Measurements from ENCODE around the gene FAM186B.
A peak's percentile ranks its signal among the peaks of the same experiment; 100 is the strongest.

The FAM186B gene

GRCh38 chr12:49609059-49609874 is 3.8 kb upstream of the FAM186B start:
- no peak for DNase-seq

- no peak for DNase-seq
Measured at GRCh38 chr12:49604856-49605255, 583 bp downstream of the FAM186B start.

DNA sequence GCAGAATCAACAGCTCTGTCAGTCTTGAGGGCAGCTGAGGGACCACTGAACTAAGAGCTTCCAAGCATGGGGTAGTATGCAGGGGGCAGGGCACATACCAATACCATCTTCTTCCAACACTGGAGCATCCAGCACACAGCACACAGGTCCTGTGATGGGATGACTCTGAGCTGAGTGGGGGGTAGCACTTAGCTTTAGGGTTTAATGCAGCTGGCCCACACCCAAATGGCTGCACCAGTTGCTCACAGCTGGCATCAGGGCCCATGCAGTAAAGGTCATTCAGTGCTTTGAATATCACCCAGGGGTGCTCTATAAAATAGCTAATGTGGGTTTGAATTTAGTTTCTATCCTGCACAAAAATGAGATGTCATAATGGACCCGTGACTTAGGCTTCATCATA is 1.7 kb downstream of the FAM186B start:
- DNase-seq: no peak

- DNase-seq: no peak
Measured at GRCh38 chr12:49599961-49600360, 5.5 kb downstream of the FAM186B start.

- DNase-seq: no peak
Measured at GRCh38 chr12:49598527-49598926, 6.9 kb downstream of the FAM186B start.

DNA sequence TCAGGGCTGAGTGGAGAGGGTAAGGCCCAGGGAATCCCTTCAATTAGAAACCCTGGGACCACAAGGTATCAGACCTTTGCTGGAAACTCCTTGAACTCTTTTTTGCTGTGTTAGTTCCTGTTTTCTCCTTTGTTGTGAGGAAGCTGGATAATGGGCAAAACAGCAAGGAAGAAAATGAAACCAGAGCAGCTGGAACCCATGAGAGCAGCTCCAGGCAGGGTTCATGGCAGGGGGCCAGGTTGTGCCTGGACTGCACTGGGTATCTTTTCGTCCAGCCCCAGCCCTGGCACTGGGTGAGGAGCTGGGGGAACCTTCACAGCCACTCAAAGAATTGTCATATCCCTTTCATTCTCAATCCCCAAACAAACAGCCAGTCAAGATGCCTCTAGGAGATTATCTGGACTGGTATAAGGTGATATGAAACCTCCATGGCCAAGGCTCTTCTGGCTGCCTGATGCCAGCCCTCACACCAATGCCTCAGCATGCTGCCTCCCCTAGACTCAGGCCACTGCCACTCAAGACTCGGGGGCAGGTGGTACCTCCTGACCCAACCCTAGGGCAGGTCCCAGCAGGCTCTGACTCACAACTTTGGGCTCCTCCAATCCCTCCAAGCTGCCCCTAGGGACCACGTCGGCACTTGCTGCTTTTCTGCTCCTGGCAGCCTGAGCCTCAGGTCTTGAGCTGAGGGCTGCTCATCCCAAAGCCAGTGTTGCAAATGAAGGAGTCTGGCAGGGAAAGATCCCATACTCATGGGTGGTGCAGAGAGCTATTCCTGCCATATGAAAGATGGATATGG is 16.5 kb downstream of the FAM186B start:
- DNase-seq: no peak

GRCh38 chr12:49588281-49588680 is 17.2 kb downstream of the FAM186B start:
- DNase-seq: no peak

- no peak for DNase-seq
Measured at GRCh38 chr12:49587174-49587908, 18.1 kb downstream of the FAM186B start.

GRCh38 chr12:49585477-49586459 is 19.7 kb downstream of the FAM186B start:
- DNase-seq: no peak

DNA sequence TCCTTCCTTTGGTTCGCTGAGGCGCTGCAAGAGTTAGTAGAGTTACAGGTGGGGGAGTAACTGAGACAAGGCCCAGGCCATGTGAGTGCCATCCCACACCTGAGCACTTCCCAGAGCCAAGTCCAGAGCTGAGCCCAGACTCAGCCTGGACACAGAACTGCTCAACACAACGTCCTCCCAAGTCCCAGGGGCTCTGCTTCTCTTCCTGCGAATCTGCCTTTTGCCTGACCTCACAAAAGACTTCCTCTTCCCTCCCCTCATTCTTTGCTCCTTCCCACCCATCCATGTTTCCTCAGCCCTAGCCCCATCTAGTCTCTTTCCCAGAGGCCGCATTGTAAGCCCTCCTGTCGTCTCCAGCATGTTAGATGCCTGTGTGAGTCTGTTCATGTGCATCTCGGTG is 20.8 kb downstream of the FAM186B start:
- DNase-seq: no peak

GRCh38 chr12:49583366-49584094 is 21.9 kb downstream of the FAM186B start:
- no peak for DNase-seq

DNA sequence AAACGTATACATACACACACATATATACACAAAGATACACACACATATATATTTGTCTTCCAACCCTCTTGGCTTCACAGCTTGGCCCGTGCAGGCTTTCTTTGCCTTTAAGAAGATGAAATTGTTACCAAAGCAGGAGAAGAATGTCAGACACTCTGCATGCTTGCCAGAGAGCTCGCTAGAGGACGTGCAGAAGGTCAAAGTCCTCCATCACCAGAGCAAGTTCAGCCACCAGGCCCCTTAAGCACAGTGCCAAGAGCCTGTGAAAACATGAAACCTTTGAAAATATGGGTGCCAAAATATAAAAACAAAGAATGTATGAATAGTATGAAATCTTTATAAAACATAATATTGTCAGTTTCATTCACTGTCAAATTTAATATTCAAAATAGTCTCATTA is 22.6 kb downstream of the FAM186B start:
- no peak for DNase-seq

- no peak for DNase-seq
Measured at GRCh38 chr12:49582201-49582600, 23.2 kb downstream of the FAM186B start.

DNA sequence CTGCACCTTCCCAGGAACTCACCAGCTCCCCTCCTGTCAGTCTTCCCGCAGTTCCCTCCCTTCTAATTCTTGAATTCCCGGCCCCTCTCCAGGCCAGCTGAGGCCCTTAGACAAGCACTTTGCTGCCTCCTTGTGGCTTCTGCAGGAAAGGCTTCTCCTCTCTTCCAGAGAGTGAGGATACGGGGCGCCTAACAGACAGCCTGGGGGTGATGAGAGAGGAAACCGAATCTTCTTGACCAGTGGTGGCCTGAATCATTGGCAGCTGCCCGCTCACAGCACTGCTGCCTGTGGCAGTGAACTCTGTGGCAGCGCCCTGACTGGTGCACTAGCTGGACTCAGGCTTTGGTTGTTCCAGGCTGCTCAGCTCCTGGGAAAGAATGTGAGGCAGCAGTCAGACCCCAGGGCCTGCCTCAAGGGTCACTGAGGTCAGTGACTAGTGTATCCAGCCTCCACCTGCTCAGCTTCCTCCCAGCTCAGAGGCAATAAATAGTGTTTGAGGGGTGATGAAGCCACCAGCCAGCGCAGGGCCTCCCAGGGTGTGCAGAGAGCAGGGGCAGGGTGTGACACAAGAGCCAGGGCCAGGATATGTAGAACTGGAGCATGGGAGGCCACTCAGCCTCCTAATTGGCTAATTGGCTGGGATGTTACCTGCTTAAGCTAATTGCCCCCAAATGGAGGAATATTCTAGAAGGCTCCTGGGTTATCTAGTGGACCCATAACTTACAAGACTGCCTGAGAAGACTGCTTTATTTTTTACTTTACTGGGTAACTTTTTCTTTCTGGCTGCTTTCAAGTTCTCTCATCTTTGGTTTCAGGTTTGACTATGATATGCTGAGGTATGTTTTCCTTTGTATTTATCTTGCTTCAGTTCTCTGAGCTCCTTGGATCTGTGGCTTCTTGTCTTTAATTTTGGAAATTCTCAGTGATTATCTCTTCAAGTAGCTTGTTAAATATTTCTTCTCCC is 24.6 kb downstream of the FAM186B start:
- peak; percentile 49 for DNase-seq

- DNase-seq: no peak
Measured at GRCh38 chr12:49578471-49579112, 26.8 kb downstream of the FAM186B start.

- no peak for DNase-seq
Measured at GRCh38 chr12:49577589-49578315, 27.7 kb downstream of the FAM186B start.

DNA sequence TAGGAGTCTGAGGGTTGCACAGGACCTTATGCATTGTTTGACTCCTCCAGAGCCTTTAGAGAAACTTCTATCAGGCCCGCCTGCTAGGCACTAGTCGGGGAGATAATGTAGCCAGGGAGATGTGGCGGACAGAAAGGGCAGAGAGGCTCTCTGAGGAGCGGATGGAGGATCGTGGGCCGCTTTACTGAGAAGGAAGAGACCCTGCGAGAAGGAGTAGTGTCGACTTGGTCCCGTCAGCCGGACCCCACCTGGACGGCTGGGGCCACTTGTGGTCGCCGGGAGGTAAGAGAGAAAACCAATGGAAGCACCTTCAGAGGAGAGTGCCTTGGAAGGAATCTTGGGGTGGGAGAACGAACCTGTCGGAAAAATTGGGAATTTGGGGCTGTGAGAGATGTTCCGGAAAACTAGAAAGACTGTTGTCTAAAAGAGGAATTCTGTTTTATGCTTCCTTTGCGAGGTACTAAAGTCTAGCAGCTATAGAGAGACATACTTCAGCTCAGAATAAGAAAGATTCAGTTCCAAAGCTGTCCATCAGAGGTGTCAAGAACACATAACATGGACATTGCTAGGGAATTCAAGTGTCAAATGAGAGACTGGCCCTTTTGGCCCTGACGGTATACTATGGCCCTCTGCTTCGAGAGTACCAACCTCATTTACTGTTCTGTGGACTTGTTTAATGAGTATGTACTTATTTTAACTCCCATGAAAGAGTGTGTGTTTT is 36.8 kb downstream of the FAM186B start:
- no peak for DNase-seq

Measured in activated CD4-positive, alpha-beta T cell treated with anti-CD3 and anti-CD28 coated beads, Interleukin-2, amount 50 U/mL, for 1 hour (primary cell).